Keratinocyte (primary cell): ENCODE measurements around the gene LSM14A. TPM values are rescaled to one million over a fixed set of nuclear protein-coding genes. Genes with fewer than 3 reads are reported as not detected.

Experiments used
- DNase-seq: peaks from one replicate; pipeline ENCODE4 v3.0.0-alpha.2; 2011; ENCODE audit warnings: low read depth, missing footprints, low spot score
- FAIRE-seq: peaks from 2 replicates; lab custom pipeline; 2011; peaks lifted over from hg19 to GRCh38; lab: Jason Lieb, UNC
- H2AFZ ChIP-seq: 2 replicates; pipeline ENCODE4 v1.6.0; 2012; ENCODE audit warnings: low read length, control low read depth, inconsistent platforms; ENCODE audit not compliant: control insufficient read depth
- H3K27ac ChIP-seq: 2 replicates; pipeline ENCODE4 v1.5.1; 2011; ENCODE audit warnings: low read length; ENCODE audit not compliant: control insufficient read depth, insufficient read depth
- H3K27me3 ChIP-seq: 3 replicates; pipeline ENCODE4 v1.6.0; 2011; ENCODE audit warnings: low read length; ENCODE audit not compliant: control insufficient read depth, insufficient read depth; ENCODE audit errors: extremely low read depth
- H3K36me3 ChIP-seq, 2 experiments: 2 replicates in 1 of 2; 3 replicates in 1 of 2; pipeline ENCODE4 v1.5.1; 2011; ENCODE audit warnings: low read length in 2 of 2, mild to moderate bottlenecking in 1 of 2; ENCODE audit not compliant: control insufficient read depth in 2 of 2, insufficient read depth in 2 of 2; ENCODE audit errors: extremely low read depth in 1 of 2
- H3K4me1 ChIP-seq: 3 replicates; pipeline ENCODE4 v1.5.1; 2011; ENCODE audit warnings: low read length; ENCODE audit not compliant: control insufficient read depth, insufficient read depth; ENCODE audit errors: extremely low read depth
- H3K4me2 ChIP-seq: 3 replicates; pipeline ENCODE4 v1.6.0; 2011; ENCODE audit warnings: low read depth, low read length; ENCODE audit not compliant: control insufficient read depth, insufficient read depth; ENCODE audit errors: extremely low read depth
- H3K4me3 ChIP-seq, 3 experiments: fragments of 200-600 bp in 1 of 3; sonication (generic) in 1 of 3; 2 replicates in 2 of 3; 3 replicates in 1 of 3; pipeline ENCODE4 v1.5.1; 2011 to 2016; ENCODE audit warnings: low read length in 3 of 3, mild to moderate bottlenecking in 3 of 3, control low read depth in 2 of 3, inconsistent platforms in 1 of 3, low read depth in 1 of 3, mixed read lengths in 1 of 3, mixed run types in 1 of 3, moderate library complexity in 1 of 3; ENCODE audit not compliant: control insufficient read depth in 2 of 3, insufficient read depth in 2 of 3; ENCODE audit errors: extremely low read depth in 1 of 3
- H3K79me2 ChIP-seq: 2 replicates; pipeline ENCODE4 v1.6.0; 2012; ENCODE audit warnings: low read length; ENCODE audit not compliant: control insufficient read depth, insufficient read depth
- H3K9ac ChIP-seq: 3 replicates; pipeline ENCODE4 v1.6.0; 2011; ENCODE audit warnings: low read length; ENCODE audit not compliant: control insufficient read depth, insufficient read depth; ENCODE audit errors: extremely low read depth
- H3K9me1 ChIP-seq: 3 replicates; pipeline ENCODE4 v1.6.0; 2011; ENCODE audit warnings: low read length; ENCODE audit not compliant: control insufficient read depth, insufficient read depth; ENCODE audit errors: extremely low read depth
- H3K9me3 ChIP-seq: 2 replicates; pipeline ENCODE4 v1.5.1; 2012; ENCODE audit warnings: low read depth, low read length; ENCODE audit not compliant: control insufficient read depth
- H4K20me1 ChIP-seq: 3 replicates; pipeline ENCODE4 v1.6.0; 2011; ENCODE audit warnings: low read length; ENCODE audit not compliant: control insufficient read depth, insufficient read depth; ENCODE audit errors: extremely low read depth
- CTCF ChIP-seq, 3 experiments: IDR thresholded peaks in 1 of 3; conservative IDR thresholded peaks in 1 of 3; optimal IDR thresholded peaks in 1 of 3; 2 replicates in 2 of 3; 3 replicates in 1 of 3; pipeline versions ENCODE3 to v1.5.1; 2011; ENCODE audit warnings: low read length in 3 of 3, mild to moderate bottlenecking in 3 of 3, moderate library complexity in 2 of 3, control low read depth in 1 of 3, inconsistent platforms in 1 of 3; ENCODE audit not compliant: insufficient read depth in 2 of 3; ENCODE audit errors: extremely low read depth in 1 of 3
- EZH2 ChIP-seq: IDR thresholded peaks from one replicate; pipeline ENCODE4 v1.6.1; 2012; ENCODE audit warnings: inconsistent platforms, mild to moderate bottlenecking, low read length, moderate library complexity
- dilution Hi-C: fragments of 300-500 bp; cut with MboI; formaldehyde crosslinking; loops from one replicate; pipeline ENCODE4 v1.7.0; 2020; ENCODE audit warnings: low sequenced_read_pairs; ENCODE audit not compliant: extremely low pct_ligation_motif_present
- polyA plus RNA-seq, 5 experiments: library from polyadenylated mRNA; depleted of rRNA in 3 of 5; stranded (reverse) in 3 of 5; stranded (forward) in 1 of 5; unstranded in 1 of 5; fragments of >200 nt; gene quantifications; 1 replicate in 1 of 5; 2 replicates in 3 of 5; 3 replicates in 1 of 5; pipeline versions ENCODE4 v1.2.1 to v1.2.3, GENCODE V29; 2011 to 2012; ENCODE audit warnings: missing spikeins in 2 of 5, low read depth in 1 of 5, low replicate concordance in 1 of 5

The LSM14A gene
- polyA plus RNA-seq, 1 donor (not counting 4 experiments of a cell fraction or from before 2014, with no cell fraction given) = 103 TPM

- Histone ChIP-seq H3K27me3 (no peaks in the 10 kb centered on the region), H2AFZ (peak overlapping the region; percentile 82), H3K4me2 (peak overlapping the region; percentile 82), H4K20me1 (no peaks in the 10 kb centered on the region), H3K27ac (peak overlapping the region; percentile 71), H3K4me1 (peaks cover 36% of the 10 kb centered on the region), H3K9ac (peak overlapping the region; percentile 57), H3K4me3 (peak overlapping the region in 1 of 3 experiments; percentile 30), H3K36me3 (peaks cover 2 to 8% of the 10 kb centered on the region in 2 experiments), H3K9me1 (peaks cover 3% of the 10 kb centered on the region), H3K79me2 (peaks cover 37% of the 10 kb centered on the region), H3K9me3 (no peaks in the 10 kb centered on the region)
- peak; percentile 90 for FAIRE-seq
- TF ChIP-seq CTCF (optimal IDR thresholded peaks at IDR 0.05 in 1 of 3, IDR thresholded peaks at IDR 0.05 in 1 of 3, conservative IDR thresholded peaks at IDR 0.05 in 1 of 3; ENCODE audit: extremely low read depth in 1 of 3, insufficient read depth in 2 of 3, low read length in 3 of 3) (no peak), EZH2 (no peak)
- dilution Hi-C loops = no loop called here
- DNase-seq = peak; percentile 58
These were observed 97.8 kb downstream of the LSM14A start for GRCh38 chr19:34269968-34270621.

GRCh38 chr19:34273121-34273520 lies 100.8 kb downstream of the LSM14A start:
- no peak overlapping the region for H3K4me3 ChIP-seq
- H3K79me2 ChIP-seq = peaks cover 30% of the 10 kb centered on the region
- no peaks in the 10 kb centered on the region for H3K27me3 ChIP-seq
- no peaks in the 10 kb centered on the region for H3K9me3 ChIP-seq
- no peak for TF ChIP-seq CTCF (optimal IDR thresholded peaks at IDR 0.05 in 1 of 3, IDR thresholded peaks at IDR 0.05 in 1 of 3, conservative IDR thresholded peaks at IDR 0.05 in 1 of 3; ENCODE audit: extremely low read depth in 1 of 3, insufficient read depth in 2 of 3, low read length in 3 of 3)
- no peak for TF ChIP-seq EZH2
- dilution Hi-C loops = no loop called here
- H4K20me1 ChIP-seq = no peaks in the 10 kb centered on the region
- peaks cover 0 to 2% of the 10 kb centered on the region in 2 experiments for H3K36me3 ChIP-seq
- no peak overlapping the region for H3K4me2 ChIP-seq
- H3K9ac ChIP-seq = no peak overlapping the region
- no peak overlapping the region for H3K27ac ChIP-seq
- no peak for DNase-seq
- peaks cover 3% of the 10 kb centered on the region for H3K9me1 ChIP-seq
- no peak for FAIRE-seq
- H3K4me1 ChIP-seq = peaks cover 35% of the 10 kb centered on the region
- H2AFZ ChIP-seq = no peak overlapping the region
